SK-N-MC (cell line): ENCODE results near the gene IMMP2L.

ENCODE experiments used
- EZH2 ChIP-seq: fragments of 200-600 bp; sonication (generic); IDR thresholded peaks from one replicate; pipeline ENCODE4 v1.6.1; 2017; ENCODE audit warnings: antibody characterized with exemption
- POLR2AphosphoS5 ChIP-seq: IDR thresholded peaks from 2 replicates; pipeline ENCODE4 v1.6.1; 2012; ENCODE audit warnings: mild to moderate bottlenecking, low read depth, low read length, borderline replicate concordance

DNA sequence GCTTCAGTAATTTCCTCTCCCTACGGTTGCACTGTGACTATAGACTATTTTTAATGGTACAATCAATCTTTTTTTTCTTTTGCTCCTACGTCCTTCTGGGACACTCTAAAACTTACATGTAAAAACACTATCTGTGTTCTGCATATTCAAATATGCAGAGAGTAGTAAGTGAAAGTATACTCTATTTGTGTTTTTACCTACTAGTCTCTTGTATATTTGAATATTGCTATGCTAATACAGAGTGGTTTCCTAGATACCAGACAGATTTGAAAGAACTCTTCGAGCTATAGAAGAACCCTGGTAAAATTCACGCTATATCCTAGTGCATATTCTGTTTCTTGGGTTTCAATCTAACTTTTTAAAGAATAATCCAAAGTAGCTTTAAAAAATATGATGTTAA, 672.2 kb downstream of the IMMP2L start:
- TF ChIP-seq EZH2 (no peak), POLR2AphosphoS5 (no peak)
